ENCODE measurements around the gene TNFAIP8L3.
"Not testable (repeated sequence)": the region's sequence is repeated elsewhere in the genome, so short reads cannot be mapped to it uniquely, and the experiment has no call there.

GRCh38 chr15:51140347-51140746, 45.6 kb upstream of the TNFAIP8L3 start:
- not testable (repeated sequence) for TF ChIP-seq CTCF (IDR thresholded peaks at IDR 0.05); ZFX (IDR thresholded peaks at IDR 0.05; ENCODE audit: borderline replicate concordance)
